ENCODE results near the gene HIVEP3.

- TF ChIP-seq CTCF (IDR thresholded peaks at IDR 0.05) (no peak), ZMAT4 (CRISPR knock-in tag; IDR thresholded peaks at IDR 0.05) (no peak), SP1 (CRISPR knock-in tag; conservative IDR thresholded peaks at IDR 0.05) (no peak), E2F1 (CRISPR knock-in tag; IDR thresholded peaks at IDR 0.05) (no peak), ZNF532 (CRISPR knock-in tag; IDR thresholded peaks at IDR 0.05; ENCODE audit: borderline replicate concordance) (no peak), NR2C2 (CRISPR knock-in tag; IDR thresholded peaks at IDR 0.05) (no peak), ATF2 (CRISPR knock-in tag; IDR thresholded peaks at IDR 0.05; ENCODE audit: borderline replicate concordance, low read depth) (no peak), PRDM15 (CRISPR knock-in tag; IDR thresholded peaks at IDR 0.05) (no peak)
Observed at GRCh38 chr1:41933106-41933505, 14.4 kb upstream of the HIVEP3 start.

All from WTC11 (cell line).